ENCODE measurements around the gene ZNF358. TPM values are rescaled to one million over a fixed set of nuclear protein-coding genes. Genes with fewer than 3 reads are reported as not detected.

Gene ZNF358
- total and polyA plus RNA-seq, 10 donors: 22.8 to 50.5 (median 43.1) TPM

DNA sequence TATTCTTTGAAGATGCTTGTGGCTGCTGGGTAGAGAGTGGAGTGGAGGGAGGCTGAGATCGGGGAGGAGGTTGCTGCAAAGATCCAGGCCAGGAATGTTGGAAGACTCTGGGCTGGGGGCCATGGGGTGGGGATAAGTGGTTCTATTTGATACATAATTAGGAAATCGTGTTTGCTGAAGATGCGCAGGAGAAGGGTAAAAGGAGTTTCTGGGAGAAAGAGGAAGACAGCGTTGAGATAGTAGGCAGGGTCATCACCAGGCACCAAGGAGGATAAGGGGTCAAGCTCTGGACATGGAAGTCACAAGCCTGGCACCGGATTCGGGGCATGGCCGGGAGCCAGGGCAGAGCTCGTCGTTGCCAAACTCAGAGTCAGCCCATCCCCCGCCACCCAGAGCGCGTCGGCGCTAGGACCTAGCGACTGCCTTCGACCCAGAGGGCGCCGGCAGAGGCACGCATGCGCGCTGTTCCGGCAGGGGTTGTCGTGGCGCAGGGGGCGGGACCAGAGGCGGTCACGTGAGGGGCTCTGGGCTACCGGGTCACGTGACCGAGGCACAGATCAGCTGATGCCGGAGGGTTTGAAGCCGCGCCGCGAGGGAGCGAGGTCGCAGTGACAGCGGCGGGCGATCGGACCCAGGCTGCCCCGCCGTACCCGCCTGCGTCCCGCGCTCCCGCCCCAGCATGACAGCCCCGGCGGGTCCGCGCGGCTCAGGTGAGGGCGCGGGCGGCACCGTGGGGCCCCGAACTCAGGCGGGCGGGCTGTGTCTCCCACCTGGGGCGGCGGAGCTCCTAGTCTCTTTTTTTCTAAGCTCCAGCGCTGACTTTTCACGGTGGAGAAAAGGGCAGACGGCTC lies 6.4 kb downstream of the ZNF358 start, which contains the start of gene MCOLN1:
TSS of gene MCOLN1 (plus strand) at position 553 of the 851 bp plus-strand sequence. CDS start at position 680, 127 bp downstream.
- Histone ChIP-seq H3K4me1 (peaks cover 20 to 85% (median 51%) of the 10 kb centered on the region in 6 donors), H3K27me3 (replicated peaks in 1 of 7) (no peaks in the 10 kb centered on the region), H3K36me3 (peaks cover 0 to 50% (median 13%) of the 10 kb centered on the region in 6 donors), H3K9me3 (no peaks in the 10 kb centered on the region), H3K4me3 (peak within 1 kb of the TSS; percentile 62 to 94 (median 86)), H3K27ac (peak within 1 kb of the TSS; percentile 37 to 88 (median 80))
- 1 to 4% (median 2%) methylated on average over 16 to 65 of the region's 65 CpGs for WGBS, 5 donors
- peak; percentile 100 for DNase-seq
- TF ChIP-seq POLR2AphosphoS5 (IDR thresholded peaks at IDR 0.05) (peak; percentile 93 to 98 (median 96)), CTCF (IDR thresholded peaks at IDR 0.05 in 8 of 11, conservative IDR thresholded peaks at IDR 0.05 in 3 of 11) (peak in 4 of 11 experiments; percentile 8 to 50 (median 30)), POLR2A (IDR thresholded peaks at IDR 0.05) (peak in 2 of 3 donors; percentile 56 to 70)
- intact Hi-C loops (cut with DNase I; ENCODE audit: low total_unique reads): no loop called here

- intact Hi-C loops (cut with DNase I; ENCODE audit: low total_unique reads): no loop called here
- Histone ChIP-seq H3K4me3 (peak overlapping the region; percentile 62 to 94 (median 86)), H3K27me3 (replicated peaks in 1 of 7) (no peaks in the 10 kb centered on the region), H3K4me1 (peaks cover 20 to 85% (median 56%) of the 10 kb centered on the region in 6 donors), H3K9me3 (no peaks in the 10 kb centered on the region), H3K27ac (peak overlapping the region; percentile 37 to 88 (median 80)), H3K36me3 (peaks cover 0 to 58% (median 14%) of the 10 kb centered on the region in 6 donors)
- TF ChIP-seq POLR2AphosphoS5 (IDR thresholded peaks at IDR 0.05): peak in 2 of 3 donors; percentile 42 to 44
- TF ChIP-seq CTCF (IDR thresholded peaks at IDR 0.05 in 8 of 11, conservative IDR thresholded peaks at IDR 0.05 in 3 of 11): no peak
- TF ChIP-seq POLR2A (IDR thresholded peaks at IDR 0.05): no peak
- DNase-seq: peak; percentile 84
- WGBS, 5 donors: 9 to 18% (median 14%) methylated on average over 12 to 23 of the region's 23 CpGs
Observed at GRCh38 chr19:7522923-7523667, 7.2 kb downstream of the ZNF358 start.

GRCh38 chr19:7524523-7524922 lies 8.6 kb downstream of the ZNF358 start:
- Histone ChIP-seq H3K4me3 (peak overlapping the region in 3 of 8 donors; percentile 86 to 91 (median 91)), H3K4me1 (peaks cover 20 to 98% (median 61%) of the 10 kb centered on the region in 6 donors), H3K9me3 (no peaks in the 10 kb centered on the region), H3K27me3 (replicated peaks in 1 of 7) (no peaks in the 10 kb centered on the region), H3K36me3 (peaks cover 0 to 67% (median 28%) of the 10 kb centered on the region in 6 donors), H3K27ac (peak overlapping the region in 4 of 8 donors; percentile 6 to 84 (median 78))
- WGBS, 5 donors: 90 to 98% (median 92%) methylated on average over 5 of the region's 5 CpGs
- DNase-seq: no peak
- intact Hi-C loops (cut with DNase I; ENCODE audit: low total_unique reads): no loop called here
- TF ChIP-seq POLR2AphosphoS5 (IDR thresholded peaks at IDR 0.05) (no peak), POLR2A (IDR thresholded peaks at IDR 0.05) (no peak), CTCF (IDR thresholded peaks at IDR 0.05 in 8 of 11, conservative IDR thresholded peaks at IDR 0.05 in 3 of 11) (no peak)

Data from spleen (tissue), 11 donors.